SK-N-SH (cell line): ENCODE results near the gene GGT5. TPM values are rescaled to one million over a fixed set of nuclear protein-coding genes. Genes with fewer than 3 reads are reported as not detected.
"Not testable (repeated sequence)": the region's sequence is repeated elsewhere in the genome, so short reads cannot be mapped to it uniquely, and the experiment has no call there.

Source experiments
- CTCF ChIA-PET: fragments of 300-600, 350-600 bp; formaldehyde crosslinking; extraction: SDS; loops from one replicate; lab custom pipeline; 2021; lab: Yijun Ruan, JAX
- POLR2A ChIA-PET: fragments of 350-600 bp; sonication (Branson Sonifier 250); formaldehyde crosslinking; extraction: SDS; loops from one replicate; lab custom pipeline; 2020; ENCODE audit warnings: antibody characterized with exemption, inconsistent platforms; lab: Yijun Ruan, JAX
- DNase-seq: peaks from one replicate; pipeline ENCODE4 v3.0.0; 2012
- H2AFZ ChIP-seq: fragments of 200-600 bp; sonication (generic); 2 replicates; pipeline ENCODE4 v1.8.1; 2016; ENCODE audit warnings: antibody characterized with exemption, mild to moderate bottlenecking, low read depth
- H3F3A ChIP-seq: fragments of 200-600 bp; sonication (generic); replicated peaks from 2 replicates; pipeline ENCODE3; 2016; ENCODE audit warnings: antibody characterized with exemption, mild to moderate bottlenecking; ENCODE audit not compliant: insufficient read depth
- H3K27ac ChIP-seq, 2 experiments: fragments of 200-500 bp in 1 of 2; fragments of 200-600 bp in 1 of 2; sonication (Bioruptor generic) in 1 of 2; sonication (generic), shearing (Covaris generic) in 1 of 2; 2 replicates each; pipeline versions ENCODE4 v1.5.1 to v1.6.1; 2014 to 2016; ENCODE audit warnings: low read depth in 2 of 2, inconsistent platforms in 1 of 2, low read length in 1 of 2, mild to moderate bottlenecking in 1 of 2, mixed read lengths in 1 of 2
- H3K27me3 ChIP-seq: fragments of 200-600 bp; sonication (generic), shearing (Covaris generic); 2 replicates; pipeline ENCODE4 v1.6.1; 2016; ENCODE audit warnings: mixed run types; ENCODE audit not compliant: insufficient read depth
- H3K36me3 ChIP-seq, 2 experiments: fragments of 200-500 bp in 1 of 2; fragments of 200-600 bp in 1 of 2; sonication (Bioruptor generic) in 1 of 2; sonication (generic) in 1 of 2; replicated peaks in 1 of 2; 2 replicates each; pipeline versions ENCODE3 to v1.5.1; 2014 to 2016; ENCODE audit warnings: low read length in 1 of 2, mild to moderate bottlenecking in 1 of 2; ENCODE audit not compliant: insufficient read depth in 2 of 2, control insufficient read depth in 1 of 2
- H3K4me1 ChIP-seq, 2 experiments: fragments of 200-500 bp in 1 of 2; fragments of 200-600 bp in 1 of 2; sonication (Bioruptor generic) in 1 of 2; sonication (generic), shearing (Covaris generic) in 1 of 2; 2 replicates each; pipeline versions ENCODE4 v1.5.1 to v1.6.1; 2014 to 2016; ENCODE audit warnings: low read depth in 1 of 2, low read length in 1 of 2, mixed run types in 1 of 2; ENCODE audit not compliant: insufficient read depth in 2 of 2, control insufficient read depth in 1 of 2
- H3K4me2 ChIP-seq: fragments of 200-600 bp; sonication (generic), shearing (Covaris generic); 2 replicates; pipeline ENCODE4 v1.6.1; 2017; ENCODE audit warnings: mixed run types
- H3K4me3 ChIP-seq, 2 experiments: fragments of 200-500 bp in 1 of 2; fragments of 200-600 bp in 1 of 2; sonication (Bioruptor generic) in 1 of 2; sonication (generic), shearing (Covaris generic) in 1 of 2; 2 replicates each; pipeline versions ENCODE4 v1.5.1 to v1.8.1; 2014 to 2016; ENCODE audit warnings: low read depth in 2 of 2, inconsistent platforms in 1 of 2, low read length in 1 of 2, mild to moderate bottlenecking in 1 of 2, mixed read lengths in 1 of 2, moderate library complexity in 1 of 2
- H3K79me2 ChIP-seq: fragments of 200-600 bp; sonication (generic); 2 replicates; pipeline ENCODE4 v1.8.1; 2017; ENCODE audit warnings: mild to moderate bottlenecking; ENCODE audit not compliant: insufficient read depth
- H3K9ac ChIP-seq: fragments of 200-600 bp; sonication (generic); 2 replicates; pipeline ENCODE4 v1.6.1; 2017; ENCODE audit warnings: mixed run types
- H3K9me2 ChIP-seq: fragments of 200-600 bp; sonication (generic); 2 replicates; pipeline ENCODE4 v1.6.1; 2017; ENCODE audit warnings: mixed run types
- H3K9me3 ChIP-seq: fragments of 200-600 bp; sonication (generic); 2 replicates; pipeline ENCODE4 v1.6.1; 2017; ENCODE audit warnings: mixed run types, mild to moderate bottlenecking, moderate library complexity
- H4K20me1 ChIP-seq: fragments of 200-600 bp; sonication (generic); 2 replicates; pipeline ENCODE4 v1.6.1; 2017; ENCODE audit warnings: mild to moderate bottlenecking, mixed run types; ENCODE audit not compliant: insufficient read depth
- CTCF ChIP-seq: fragments of 200-600 bp; sonication (generic); IDR thresholded peaks from 2 replicates; pipeline ENCODE4 v1.6.1; 2017; ENCODE audit warnings: antibody characterized with exemption, mild to moderate bottlenecking, moderate library complexity
- FOXJ3 ChIP-seq: sonication (generic); formaldehyde crosslinking; IDR thresholded peaks from 2 replicates; pipeline ENCODE4 v1.5.1; 2020; ENCODE audit warnings: mild to moderate bottlenecking, missing genetic modification reagents
- GATA2 ChIP-seq: sonication (generic); formaldehyde crosslinking; IDR thresholded peaks from 2 replicates; pipeline ENCODE4 v1.5.0; 2020; ENCODE audit warnings: mild to moderate bottlenecking, missing genetic modification reagents
- POLR2AphosphoS5 ChIP-seq: IDR thresholded peaks from 2 replicates; pipeline ENCODE4 v1.6.1; 2012; ENCODE audit warnings: low read depth, low read length
- RFX5 ChIP-seq: IDR thresholded peaks from 2 replicates; pipeline ENCODE4 v1.6.1; 2012; ENCODE audit warnings: mild to moderate bottlenecking, improper control_type of control experiment, low read length
- TAF1 ChIP-seq: IDR thresholded peaks from 2 replicates; pipeline ENCODE4 v1.6.1; 2012; ENCODE audit warnings: low read depth, mild to moderate bottlenecking, low read length, moderate library complexity, borderline replicate concordance
- TCF12 ChIP-seq: IDR thresholded peaks from 2 replicates; pipeline ENCODE4 v1.4.0; 2012
- WGBS: methylation state at CpG from one replicate; pipeline ENCODE4 v1.1.6; 2017; ENCODE audit warnings: low lambda C conversion rate; 5-methylcytosine and 5-hydroxymethylcytosine counted together
- polyA plus RNA-seq, 3 experiments: library from polyadenylated mRNA; depleted of rRNA; stranded (reverse); fragments of >200 nt; gene quantifications; 2 replicates each; pipeline ENCODE4 v1.2.3, GENCODE V29; 2012

GGT5 gene
- polyA plus RNA-seq, 1 of the 3 experiments (the other 2 are of a cell fraction): 4.6 TPM

- whole genome bisulfite sequencing: 97% methylated on average over 2 of the region's 2 CpGs
- TF ChIP-seq GATA2 (CRISPR knock-in tag): no peak
- no peak for TF ChIP-seq TCF12
- TF ChIP-seq TAF1: no peak
- TF ChIP-seq POLR2AphosphoS5: no peak
- TF ChIP-seq CTCF: no peak
- TF ChIP-seq FOXJ3 (CRISPR knock-in tag): no peak
- no peak for TF ChIP-seq RFX5
- peaks cover 8% of the 10 kb centered on the region; the same call in 1 of the 2 replicates for H4K20me1 ChIP-seq
- no peaks in the 10 kb centered on the region for H3K9me2 ChIP-seq
- ChIA-PET CTCF (no interaction called here), POLR2A (no interaction called here)
- H3K27ac ChIP-seq: no peak overlapping the region
- H3K4me1 ChIP-seq: peaks cover 9 to 26% of the 10 kb centered on the region in 2 experiments; a peak in 3 of 4 replicates
- no peak overlapping the region for H3K9ac ChIP-seq
- H3K36me3 ChIP-seq: peaks cover 6 to 21% of the 10 kb centered on the region in 2 experiments
- DNase-seq: no peak
- no peaks in the 10 kb centered on the region for H3K27me3 ChIP-seq
- no peak overlapping the region for H2AFZ ChIP-seq
- no peak overlapping the region for H3K4me3 ChIP-seq
- H3K4me2 ChIP-seq: no peak overlapping the region
- peaks cover 23% of the 10 kb centered on the region for H3F3A ChIP-seq
- H3K9me3 ChIP-seq: no peaks in the 10 kb centered on the region
- peaks cover 95% of the 10 kb centered on the region for H3K79me2 ChIP-seq
Observed at GRCh38 chr22:24282401-24282800, 37.5 kb upstream of the GGT5 start.

- H3K4me2 ChIP-seq: not testable (repeated sequence)
- 100% methylated on average over 1 of the region's 1 CpG for WGBS
Observed at GRCh38 chr22:24280363-24280762, 35.5 kb upstream of the GGT5 start.

GRCh38 chr22:24274696-24275405 lies 30.0 kb upstream of the GGT5 start:
- Histone ChIP-seq H3K27ac (peak overlapping the region in 1 of 2 experiments; percentile 17; a peak in 2 of 4 replicates), H3K4me2 (peak overlapping the region; percentile 65; the same call in 1 of the 2 replicates), H3K79me2 (peaks cover 89% of the 10 kb centered on the region), H4K20me1 (peaks cover 41% of the 10 kb centered on the region)
- H3F3A ChIP-seq, H3K9me2 ChIP-seq, H3K9ac ChIP-seq, H3K4me1 ChIP-seq, H3K9me3 ChIP-seq, H3K36me3 ChIP-seq, H3K4me3 ChIP-seq, DNase-seq, H2AFZ ChIP-seq, POLR2A ChIA-PET, H3K27me3 ChIP-seq: not testable (repeated sequence)
- WGBS: 79% methylated on average over 7 of the region's 7 CpGs
- CTCF ChIA-PET: interaction anchor here (1.2 kb wide), 1 partner anchor 46 kb away, joined by 4 read pairs; no protein-coding TSS in a partner anchor
- TF ChIP-seq CTCF: peak; percentile 34

More at GRCh38 chr22:24280363-24280762, 35.5 kb upstream of the GGT5 start:
- not testable (repeated sequence) for H3K27me3 ChIP-seq, H3K9me3 ChIP-seq, H3K9me2 ChIP-seq, H3K9ac ChIP-seq, DNase-seq, H3K27ac ChIP-seq, H2AFZ ChIP-seq, H3K4me3 ChIP-seq
- ChIA-PET CTCF (interaction anchor here (0.9 kb wide), 1 partner anchor 44 kb away, joined by 3 read pairs; no protein-coding TSS in a partner anchor), POLR2A (interaction anchor here (0.6 kb wide), 1 partner anchor 145 kb away, joined by 3 read pairs; no protein-coding TSS in a partner anchor)
- H4K20me1 ChIP-seq: peaks cover 18% of the 10 kb centered on the region; the same call in 1 of the 2 replicates
- H3K4me1 ChIP-seq: peaks cover 5 to 11% of the 10 kb centered on the region in 2 experiments; a peak in 1 of 4 replicates
- H3K36me3 ChIP-seq: peaks cover 6 to 21% of the 10 kb centered on the region in 2 experiments
- H3F3A ChIP-seq: peaks cover 23% of the 10 kb centered on the region
- peaks cover 95% of the 10 kb centered on the region for H3K79me2 ChIP-seq

- H3K79me2 ChIP-seq: peaks cover 79% of the 10 kb centered on the region
- H3K27me3 ChIP-seq, H3F3A ChIP-seq, DNase-seq, H3K36me3 ChIP-seq, H3K9ac ChIP-seq, POLR2A ChIA-PET, H3K9me3 ChIP-seq, H2AFZ ChIP-seq, H3K9me2 ChIP-seq, H3K4me1 ChIP-seq, H3K4me3 ChIP-seq, CTCF ChIA-PET: not testable (repeated sequence)
- 71% methylated on average over 4 of the region's 4 CpGs for WGBS
- H3K27ac ChIP-seq: peak overlapping the region in 1 of 2 experiments; percentile 17; a peak in 3 of 4 replicates
- H4K20me1 ChIP-seq: peaks cover 41% of the 10 kb centered on the region
- H3K4me2 ChIP-seq: peak overlapping the region; percentile 65
Observed at GRCh38 chr22:24273906-24274305, 29.0 kb upstream of the GGT5 start.
